ENCODE measurements around the gene NR3C2. TPM values are rescaled to one million over a fixed set of nuclear protein-coding genes. Genes with fewer than 3 reads are reported as not detected.

The NR3C2 gene
- total RNA-seq, 1 donor from 2014 or later: 2.5 TPM

DNA sequence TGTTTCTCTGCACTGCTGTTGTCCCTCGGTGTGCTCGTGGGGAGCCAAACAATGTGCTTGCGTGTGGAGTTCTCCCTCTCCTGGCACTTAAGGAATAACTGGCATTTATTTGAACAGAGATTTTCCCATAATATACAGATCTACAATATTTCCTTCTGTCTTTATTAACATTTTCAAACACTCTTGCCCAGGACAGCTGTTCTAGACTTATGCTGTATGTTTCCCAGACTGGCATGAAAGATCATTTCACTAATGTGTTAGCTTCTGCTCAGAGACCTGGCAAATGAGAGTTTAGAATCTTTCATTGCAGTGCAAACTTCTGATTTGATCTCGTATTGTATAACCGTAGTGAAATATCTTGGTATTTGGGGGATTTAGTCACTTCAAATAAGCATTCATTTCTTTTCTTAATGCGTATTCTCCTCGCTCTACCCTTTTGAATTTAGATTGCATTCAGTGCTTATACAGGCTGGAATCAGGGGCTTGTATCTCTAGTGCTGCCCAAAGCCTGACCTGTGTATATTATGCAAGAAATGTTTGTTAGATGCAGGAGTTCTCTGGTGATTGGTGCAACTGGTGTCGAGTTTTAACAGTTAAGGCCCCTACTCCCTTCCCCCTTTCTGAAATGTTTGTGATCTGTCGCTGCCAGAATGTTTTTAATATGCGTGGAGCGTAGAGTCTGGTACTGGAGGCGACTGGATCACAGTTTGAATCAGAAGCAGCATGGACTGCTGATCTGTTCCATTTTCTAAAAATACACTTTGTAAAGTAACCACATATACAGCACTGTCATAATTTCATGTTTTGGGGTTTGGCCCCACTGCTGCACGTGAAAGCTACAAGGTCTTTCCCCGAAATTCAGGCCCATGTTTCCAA lies 384.0 kb downstream of the NR3C2 start:
- Mint-ChIP-seq H3K4me3 (ENCODE audit: unreplicated experiment) (no peak overlapping the region), H3K36me3 (ENCODE audit: low read depth, unreplicated experiment) (peaks cover 7% of the 10 kb centered on the region), H3K9me3 (ENCODE audit: unreplicated experiment) (no peaks in the 10 kb centered on the region), H3K27me3 (ENCODE audit: low read depth, unreplicated experiment) (no peaks in the 10 kb centered on the region), H3K4me1 (ENCODE audit: low read depth, unreplicated experiment) (peaks cover 27% of the 10 kb centered on the region), H3K27ac (ENCODE audit: unreplicated experiment) (no peak overlapping the region)
- Histone ChIP-seq H3K9me3 (ENCODE audit: insufficient read depth, low read depth, low read length) (no peaks in the 10 kb centered on the region), H3K4me1 (ENCODE audit: insufficient read depth, low read length) (no peaks in the 10 kb centered on the region), H3K4me3 (ENCODE audit: insufficient read depth, low read depth, low read length) (no peak overlapping the region), H2AFZ (ENCODE audit: low read depth, low read length) (no peak overlapping the region), H3K36me3 (ENCODE audit: insufficient read depth, low read length) (no peaks in the 10 kb centered on the region), H3K9ac (ENCODE audit: low read length) (no peak overlapping the region), H4K20me1 (ENCODE audit: insufficient read depth, low read length) (peaks cover 31% of the 10 kb centered on the region), H3K27me3 (ENCODE audit: insufficient read depth, low read length) (no peaks in the 10 kb centered on the region), H3K4me2 (ENCODE audit: low read length) (no peak overlapping the region), H3K79me2 (ENCODE audit: insufficient read depth, low read length) (peaks cover 7% of the 10 kb centered on the region), H3K27ac (ENCODE audit: low read depth, low read length) (no peak overlapping the region)
- FAIRE-seq: peak; percentile 26
- no peak for DNase-seq (ENCODE audit: low read depth)
- TF ChIP-seq EZH2 (IDR thresholded peaks at IDR 0.05; ENCODE audit: insufficient read depth, low read length) (no peak), CTCF (IDR thresholded peaks at IDR 0.05; ENCODE audit: insufficient read depth, low read depth, low read length) (no peak)

DNA sequence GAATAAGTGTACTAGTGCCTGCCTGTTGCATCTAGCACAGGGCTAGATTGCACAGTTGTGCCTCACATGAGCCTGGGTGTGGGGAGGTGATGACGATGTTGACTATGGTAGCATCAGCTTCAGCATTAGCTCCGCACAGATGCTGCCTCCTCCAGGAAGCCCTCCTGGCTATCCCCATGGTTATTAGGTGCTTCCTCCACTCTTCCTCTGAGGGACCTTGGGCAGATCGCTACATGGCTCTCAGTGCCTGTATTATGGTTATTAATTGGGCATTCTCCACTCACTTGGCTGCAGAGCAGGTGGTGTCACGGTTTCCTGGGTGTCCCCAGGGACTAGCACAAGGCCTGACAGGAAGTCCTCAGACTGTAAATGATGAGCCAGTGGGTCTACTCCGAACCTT lies 384.7 kb downstream of the NR3C2 start:
- no peaks in the 10 kb centered on the region for H3K9me3 ChIP-seq (ENCODE audit: insufficient read depth, low read depth, low read length)
- no peak overlapping the region for H3K27ac ChIP-seq (ENCODE audit: low read depth, low read length)
- H3K27me3 ChIP-seq (ENCODE audit: insufficient read depth, low read length): no peaks in the 10 kb centered on the region
- no peak overlapping the region for H3K4me3 Mint-ChIP-seq (ENCODE audit: unreplicated experiment)
- H3K4me1 Mint-ChIP-seq (ENCODE audit: low read depth, unreplicated experiment): peaks cover 27% of the 10 kb centered on the region
- FAIRE-seq: no peak
- DNase-seq (ENCODE audit: low read depth): no peak
- no peaks in the 10 kb centered on the region for H3K36me3 ChIP-seq (ENCODE audit: insufficient read depth, low read length)
- H2AFZ ChIP-seq (ENCODE audit: low read depth, low read length): no peak overlapping the region
- no peak overlapping the region for H3K4me3 ChIP-seq (ENCODE audit: insufficient read depth, low read depth, low read length)
- no peak overlapping the region for H3K27ac Mint-ChIP-seq (ENCODE audit: unreplicated experiment)
- peaks cover 38% of the 10 kb centered on the region for H4K20me1 ChIP-seq (ENCODE audit: insufficient read depth, low read length)
- TF ChIP-seq CTCF (IDR thresholded peaks at IDR 0.05; ENCODE audit: insufficient read depth, low read depth, low read length): no peak
- TF ChIP-seq EZH2 (IDR thresholded peaks at IDR 0.05; ENCODE audit: insufficient read depth, low read length): no peak
- H3K4me1 ChIP-seq (ENCODE audit: insufficient read depth, low read length): no peaks in the 10 kb centered on the region
- H3K4me2 ChIP-seq (ENCODE audit: low read length): no peak overlapping the region
- H3K9ac ChIP-seq (ENCODE audit: low read length): no peak overlapping the region
- H3K9me3 Mint-ChIP-seq (ENCODE audit: unreplicated experiment): no peaks in the 10 kb centered on the region
- H3K79me2 ChIP-seq (ENCODE audit: insufficient read depth, low read length): peaks cover 7% of the 10 kb centered on the region
- peaks cover 7% of the 10 kb centered on the region for H3K36me3 Mint-ChIP-seq (ENCODE audit: low read depth, unreplicated experiment)
- H3K27me3 Mint-ChIP-seq (ENCODE audit: low read depth, unreplicated experiment): no peaks in the 10 kb centered on the region

DNA sequence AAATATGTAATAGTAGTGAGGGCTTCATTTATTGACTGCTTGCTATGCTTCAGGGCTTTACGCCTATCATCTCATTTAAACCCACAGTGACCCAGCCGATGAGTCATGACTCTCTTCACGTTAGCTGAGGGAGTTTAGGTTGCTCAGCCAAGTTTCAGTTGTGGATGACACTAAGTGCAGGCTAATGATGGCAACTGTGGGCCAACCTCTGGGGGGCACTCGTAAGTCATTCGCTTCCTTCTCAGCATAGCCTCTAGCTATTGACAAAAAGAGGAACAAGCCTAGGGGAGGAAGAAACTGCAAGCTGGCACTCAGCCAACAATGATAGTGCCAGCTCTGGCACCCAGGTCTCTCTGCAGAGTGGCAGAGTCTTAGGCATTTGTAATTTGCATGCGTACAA lies 385.3 kb downstream of the NR3C2 start:
- peaks cover 8% of the 10 kb centered on the region for H3K36me3 Mint-ChIP-seq (ENCODE audit: low read depth, unreplicated experiment)
- Histone ChIP-seq H3K79me2 (ENCODE audit: insufficient read depth, low read length) (peaks cover 7% of the 10 kb centered on the region), H3K9ac (ENCODE audit: low read length) (no peak overlapping the region), H3K4me1 (ENCODE audit: insufficient read depth, low read length) (no peaks in the 10 kb centered on the region), H3K27me3 (ENCODE audit: insufficient read depth, low read length) (no peaks in the 10 kb centered on the region), H3K4me2 (ENCODE audit: low read length) (no peak overlapping the region), H3K27ac (ENCODE audit: low read depth, low read length) (no peak overlapping the region), H3K36me3 (ENCODE audit: insufficient read depth, low read length) (peaks cover under 1% of the 10 kb centered on the region), H3K9me3 (ENCODE audit: insufficient read depth, low read depth, low read length) (no peaks in the 10 kb centered on the region), H3K4me3 (ENCODE audit: insufficient read depth, low read depth, low read length) (no peak overlapping the region), H4K20me1 (ENCODE audit: insufficient read depth, low read length) (peaks cover 41% of the 10 kb centered on the region), H2AFZ (ENCODE audit: low read depth, low read length) (no peak overlapping the region)
- DNase-seq (ENCODE audit: low read depth) (peak; percentile 72), FAIRE-seq (no peak)
- H3K9me3 Mint-ChIP-seq (ENCODE audit: unreplicated experiment): no peaks in the 10 kb centered on the region
- no peaks in the 10 kb centered on the region for H3K27me3 Mint-ChIP-seq (ENCODE audit: low read depth, unreplicated experiment)
- peaks cover 23% of the 10 kb centered on the region for H3K4me1 Mint-ChIP-seq (ENCODE audit: low read depth, unreplicated experiment)
- TF ChIP-seq EZH2 (IDR thresholded peaks at IDR 0.05; ENCODE audit: insufficient read depth, low read length): no peak
- TF ChIP-seq CTCF (IDR thresholded peaks at IDR 0.05; ENCODE audit: insufficient read depth, low read depth, low read length): peak; percentile 8
- H3K4me3 Mint-ChIP-seq (ENCODE audit: unreplicated experiment): no peak overlapping the region
- no peak overlapping the region for H3K27ac Mint-ChIP-seq (ENCODE audit: unreplicated experiment)
